Amniotic stem cell (primary cell): ENCODE data around the gene GTSE1.

Experiments
- DNase-seq: peaks from one replicate; lab custom pipeline; 2025; lab: John Stamatoyannopoulos, UW

The GTSE1 gene

DNA sequence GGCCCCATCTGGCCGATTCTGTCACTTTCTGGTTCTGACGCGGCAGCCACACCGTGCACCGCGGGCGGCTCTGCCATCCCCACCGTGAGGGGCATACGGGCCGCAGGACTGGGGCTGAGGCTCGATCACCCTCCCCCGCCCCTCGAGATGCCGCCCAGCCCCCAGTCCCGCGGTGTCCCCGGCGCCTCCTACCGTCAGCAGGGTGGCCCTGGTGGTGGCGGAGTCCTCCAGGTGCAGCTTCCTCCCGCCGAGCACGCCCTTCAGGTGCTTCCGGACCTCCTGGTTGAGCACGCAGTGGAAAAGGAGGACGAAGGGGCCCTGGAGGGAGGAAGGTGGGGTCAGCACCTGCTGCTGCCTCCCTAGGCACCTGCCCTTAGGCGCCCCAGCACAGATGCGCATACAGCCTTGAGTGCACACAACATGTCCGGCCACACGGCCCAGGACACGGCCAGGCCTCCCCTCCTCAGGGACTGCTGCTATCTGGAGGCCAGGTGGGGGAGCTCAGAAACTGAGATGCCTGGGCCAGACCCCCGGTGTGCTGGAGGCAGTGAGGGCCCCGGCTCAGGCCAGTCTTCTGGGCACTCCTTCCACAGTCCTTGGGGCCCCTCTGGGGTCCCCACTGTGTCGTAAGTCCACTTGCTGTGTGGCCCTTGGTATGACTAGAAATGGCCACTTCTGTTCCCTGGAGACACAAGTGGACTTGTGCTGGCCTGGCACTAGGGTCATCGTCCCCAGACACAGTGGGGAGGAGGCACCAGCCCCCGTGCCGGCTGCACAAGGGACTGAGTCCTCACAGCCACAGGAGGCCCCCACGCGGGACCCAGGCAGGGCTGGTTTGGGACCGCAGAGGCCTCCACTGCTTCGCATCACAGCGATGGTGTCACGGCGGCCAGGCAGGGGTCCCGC is 70.4 kb downstream of the GTSE1 start:
- DNase-seq: no peak

DNA sequence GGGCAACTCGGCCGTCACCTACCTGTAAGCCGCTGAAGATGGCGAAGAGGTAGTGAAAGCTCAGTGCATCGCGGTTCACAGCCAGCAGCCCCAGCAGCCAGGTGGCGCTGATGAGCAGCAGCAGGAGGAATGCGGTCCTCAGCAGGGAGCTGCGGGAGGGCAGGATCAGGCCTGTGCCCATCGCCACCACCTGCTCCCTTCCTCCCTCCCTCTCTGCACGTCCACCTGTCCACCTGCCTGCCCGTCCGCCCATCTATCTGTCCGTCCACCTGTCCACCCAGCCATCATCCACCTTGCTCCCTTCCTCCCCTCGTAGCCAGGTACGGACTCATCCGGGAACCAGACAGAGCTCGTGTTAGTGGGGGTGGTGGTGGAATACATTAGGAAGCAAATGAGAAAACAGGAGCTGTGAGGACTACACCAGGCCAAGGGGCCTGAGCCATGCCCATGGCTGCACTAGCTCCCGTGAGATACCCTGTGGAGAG is 71.1 kb downstream of the GTSE1 start:
- peak; percentile 5 for DNase-seq

GRCh38 chr22:46368422-46368821 is 71.8 kb downstream of the GTSE1 start:
- no peak for DNase-seq

- no peak for DNase-seq
These were observed 72.4 kb downstream of the GTSE1 start for GRCh38 chr22:46368871-46369715.

DNA sequence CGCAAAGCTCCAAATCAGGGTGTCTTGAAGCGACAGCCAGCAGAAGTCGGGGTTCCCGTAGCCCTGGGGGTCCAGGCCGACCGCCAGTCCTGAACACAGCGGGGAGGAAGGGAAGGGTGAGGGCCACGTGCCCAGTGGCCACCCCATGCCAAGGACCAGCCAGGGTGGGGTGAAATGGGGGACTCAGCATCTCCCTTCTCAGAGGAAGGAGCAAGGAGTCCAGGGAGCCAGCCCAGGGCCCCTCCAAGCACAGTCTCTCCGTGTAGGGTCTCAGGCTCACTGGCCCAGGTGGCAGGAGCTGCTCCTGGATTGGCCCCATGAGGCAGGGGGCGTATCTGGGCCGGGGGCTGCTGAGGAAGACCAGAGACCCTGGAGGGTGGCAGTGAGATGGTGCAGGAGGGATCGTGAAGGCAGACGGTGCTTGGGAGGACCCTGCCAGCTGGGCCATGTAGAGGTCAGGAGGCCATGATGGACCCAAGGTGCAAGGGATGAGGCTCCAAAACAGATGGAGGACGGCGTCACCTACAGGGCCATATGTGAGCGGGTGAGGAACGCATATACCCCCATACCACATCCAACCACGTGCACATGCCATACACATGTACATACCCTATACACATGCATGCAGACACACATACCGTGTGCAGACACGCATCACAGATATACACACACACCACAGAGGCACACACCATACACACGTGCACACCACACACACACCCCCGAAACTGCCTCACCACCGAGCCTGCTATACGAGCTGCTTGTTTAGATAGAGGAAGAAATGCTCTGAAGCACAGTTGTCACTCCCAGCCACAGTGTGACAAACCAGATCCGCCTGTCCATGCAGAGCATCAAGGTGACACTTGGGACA is 73.3 kb downstream of the GTSE1 start:
- no peak for DNase-seq

GRCh38 chr22:46370584-46371291 is 74.1 kb downstream of the GTSE1 start:
- DNase-seq: no peak

GRCh38 chr22:46371623-46372226 is 75.1 kb downstream of the GTSE1 start:
- DNase-seq: no peak

DNA sequence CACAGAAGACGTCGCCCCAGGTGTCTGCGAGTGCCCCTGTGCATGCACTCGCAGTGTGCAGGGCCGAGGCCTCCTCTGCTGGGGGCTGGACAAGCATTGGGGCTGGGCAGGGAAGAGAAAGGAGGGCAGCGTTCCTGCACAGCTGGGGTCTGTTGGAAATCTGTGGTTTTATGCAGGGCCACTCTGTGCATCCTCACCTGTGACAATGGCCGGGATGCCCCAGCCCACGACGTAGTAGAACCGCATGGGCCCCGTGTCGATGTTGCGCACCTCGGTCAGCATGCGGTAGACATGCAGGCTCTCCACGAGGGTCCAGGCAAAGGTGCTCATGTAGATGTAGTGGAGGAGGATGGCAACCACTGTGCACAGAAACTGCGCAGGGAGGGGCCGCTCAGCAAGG is 76.0 kb downstream of the GTSE1 start:
- DNase-seq: no peak

DNA sequence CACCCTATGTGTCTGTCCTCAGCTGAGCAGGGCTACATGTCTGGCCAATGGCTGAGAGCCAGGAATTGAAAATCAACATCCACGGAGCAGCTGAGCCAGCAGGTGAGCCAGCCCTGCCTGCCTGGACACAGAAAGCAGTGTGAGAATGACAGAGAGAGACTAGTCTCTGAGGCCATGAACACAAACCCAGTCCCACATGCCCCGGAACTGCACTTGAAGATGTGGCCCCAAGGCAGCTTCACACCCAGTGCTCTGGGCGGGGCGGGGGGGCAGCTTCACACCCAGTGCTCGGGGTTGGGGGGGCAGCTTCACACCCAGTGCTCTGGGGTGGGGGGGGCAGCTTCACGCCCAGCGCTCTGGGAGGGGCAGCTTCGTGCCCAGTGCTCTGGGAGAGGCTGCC is 76.5 kb downstream of the GTSE1 start:
- DNase-seq: no peak

DNA sequence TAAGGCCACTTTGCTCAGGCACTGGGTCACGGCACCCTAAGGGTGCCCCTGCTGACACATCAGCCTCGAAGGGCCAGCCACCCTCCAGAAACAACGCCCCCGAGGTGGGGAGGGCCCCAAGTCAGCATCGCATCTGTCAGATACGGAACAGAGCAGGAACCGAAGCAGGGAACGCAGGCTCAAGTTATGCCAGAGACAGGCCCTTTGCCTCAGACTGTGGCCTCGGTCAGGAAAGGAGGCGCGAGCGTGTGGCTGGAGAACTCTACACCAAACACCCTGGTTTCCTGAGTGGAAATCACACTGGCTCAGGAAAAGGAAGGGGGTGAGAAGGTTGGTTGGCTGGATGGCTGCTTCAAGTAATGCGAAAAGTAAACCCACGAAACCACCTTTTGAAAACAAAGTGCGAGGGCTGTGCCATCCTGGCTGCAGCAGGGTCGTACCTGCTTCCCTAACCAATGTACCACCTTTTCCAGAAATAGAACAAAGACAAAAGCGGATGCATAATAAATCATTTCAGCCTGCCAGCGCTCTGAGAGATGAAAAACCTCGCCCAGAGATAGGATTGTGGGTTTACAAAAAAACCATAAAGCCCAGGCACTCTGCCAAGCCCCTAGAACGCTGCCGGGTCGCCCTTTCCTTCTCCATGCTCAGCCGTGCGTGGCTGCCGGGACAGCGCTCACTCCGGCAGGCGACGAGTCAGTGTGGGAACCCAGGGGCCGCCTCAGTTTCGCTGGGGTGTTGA is 77.4 kb downstream of the GTSE1 start:
- DNase-seq: no peak

- DNase-seq: no peak
These were observed 78.2 kb downstream of the GTSE1 start for GRCh38 chr22:46374663-46375474.

DNA sequence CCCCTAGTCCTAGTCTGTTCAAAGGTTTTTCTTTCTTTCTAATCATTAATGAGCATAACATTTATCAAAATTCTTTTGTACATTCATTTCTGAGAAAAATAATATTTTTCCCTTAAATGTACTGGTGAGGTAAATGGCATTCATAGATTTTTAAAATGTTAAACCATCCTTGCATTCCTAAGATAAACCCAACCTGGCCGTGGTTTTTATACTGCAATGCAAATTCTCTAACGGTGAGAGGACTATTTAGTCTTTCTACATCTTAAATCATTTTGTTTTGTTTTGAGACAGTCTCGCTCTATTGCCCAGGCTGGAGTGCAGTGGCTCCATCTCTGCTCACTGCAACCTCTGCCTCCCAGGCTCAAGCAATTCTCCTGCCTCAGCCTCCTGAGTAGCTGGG is 79.4 kb downstream of the GTSE1 start:
- DNase-seq: no peak

DNA sequence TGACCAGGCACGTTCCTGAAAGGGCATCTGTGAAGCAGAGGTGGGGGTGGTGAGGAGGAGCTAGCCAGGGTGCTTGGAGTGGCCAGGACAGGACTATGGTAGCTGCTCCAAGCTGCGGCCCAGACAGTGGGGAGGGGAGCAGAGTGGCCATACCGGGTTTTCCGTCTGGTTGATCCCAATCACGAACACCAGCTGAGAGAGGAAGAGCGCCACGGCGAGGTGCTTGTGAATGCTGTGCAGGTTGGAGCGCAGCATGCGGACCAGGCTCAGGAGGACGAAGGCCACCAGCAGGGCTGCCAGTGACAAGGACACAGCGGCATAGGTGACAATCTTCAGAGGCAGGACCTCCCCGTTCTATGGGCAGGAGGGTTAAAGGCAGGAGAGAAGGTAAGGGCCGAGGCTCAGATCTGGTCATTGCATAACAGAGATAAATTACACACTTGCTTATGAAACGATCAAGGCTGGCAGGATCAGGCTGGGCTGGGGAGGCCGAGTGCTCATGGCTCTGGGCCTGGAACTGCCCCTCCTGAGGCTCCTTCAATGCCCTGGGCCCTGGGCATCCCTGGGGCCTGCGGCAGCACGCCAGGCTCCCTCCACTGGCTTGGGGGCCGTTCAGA is 80.3 kb downstream of the GTSE1 start:
- no peak for DNase-seq

- no peak for DNase-seq
These were observed 81.1 kb downstream of the GTSE1 start for GRCh38 chr22:46377525-46378425.

DNA sequence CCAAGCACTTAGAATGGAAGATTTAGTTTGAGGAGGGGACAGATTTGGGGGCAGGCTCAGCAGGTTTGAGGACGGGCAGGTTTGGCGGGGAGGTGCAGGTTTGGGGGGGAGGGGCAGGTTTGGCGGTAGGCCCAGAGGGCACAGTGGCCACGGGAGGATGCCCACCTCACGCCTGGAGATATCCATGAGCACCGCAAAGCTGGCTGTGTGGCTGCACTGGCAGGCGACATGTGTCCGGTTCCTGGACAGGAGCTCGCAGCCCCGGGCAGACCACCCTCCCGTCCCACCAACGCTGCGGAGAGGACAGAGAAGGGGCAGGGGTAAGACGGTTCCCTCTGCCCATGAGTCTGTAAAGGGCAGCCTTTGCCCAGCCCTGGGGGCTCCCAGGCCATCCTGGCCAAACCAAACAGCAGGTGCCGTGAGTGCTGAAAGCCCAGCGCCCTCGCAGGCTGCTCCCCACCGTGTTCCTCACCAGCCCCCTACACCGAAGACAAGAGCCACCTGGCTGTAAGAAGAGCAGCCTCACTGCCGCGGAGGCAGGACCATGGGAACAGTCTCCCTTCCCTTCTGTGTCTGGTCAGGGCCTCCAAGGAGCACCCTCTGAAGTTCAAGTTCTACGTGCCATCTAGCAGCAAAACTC is 81.9 kb downstream of the GTSE1 start:
- DNase-seq: no peak

DNA sequence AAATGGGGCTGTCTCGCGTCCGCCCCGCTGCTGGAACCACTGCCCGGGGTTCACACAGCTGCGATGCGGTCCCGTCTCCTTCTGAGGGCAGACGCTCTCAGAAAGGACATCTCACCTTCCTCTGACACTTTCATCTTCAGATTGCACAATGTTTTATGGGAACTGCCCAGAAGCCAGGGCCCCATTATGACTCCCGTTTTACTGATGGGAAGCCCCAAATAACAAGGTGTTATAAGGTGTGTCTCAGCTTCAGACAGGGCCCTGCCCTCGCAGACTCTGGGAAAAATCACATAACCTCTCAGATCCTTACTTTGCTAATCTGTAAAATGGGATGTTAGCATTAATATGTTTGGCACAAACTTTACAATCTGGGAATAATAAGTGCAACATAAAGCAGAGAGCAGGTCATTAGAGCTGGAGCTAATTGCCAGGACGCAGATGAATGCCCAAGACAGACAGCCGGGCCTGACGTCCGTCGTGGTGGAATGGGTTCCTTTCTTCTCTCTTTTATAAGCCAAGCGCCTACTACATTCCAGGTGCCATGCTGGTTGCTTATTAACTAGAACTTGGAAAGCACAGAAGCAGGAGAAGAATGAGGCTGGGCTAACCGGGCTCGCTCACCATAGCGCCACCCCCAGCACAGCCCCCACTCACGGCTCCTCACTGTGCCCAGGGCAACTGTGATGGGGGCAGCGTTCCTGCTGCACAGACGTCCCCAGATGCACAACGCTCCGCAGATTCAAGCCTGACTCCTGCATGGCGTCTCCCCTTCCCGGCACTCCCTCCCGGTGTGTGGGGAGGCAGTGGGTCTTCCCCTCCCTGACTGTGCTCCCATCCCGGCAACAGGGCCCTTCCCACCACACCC is 82.6 kb downstream of the GTSE1 start:
- no peak for DNase-seq
